ENCODE results near the gene MED29. TPM values are rescaled to one million over a fixed set of nuclear protein-coding genes. Genes with fewer than 3 reads are reported as not detected.

Gene MED29
- total and polyA plus RNA-seq, 2 of the 13 experiments (the other 11 are each of a cell fraction or from before 2014, with no cell fraction given), result 14.0 to 19.7 TPM

GRCh38 chr19:39436350-39436716 is 45.2 kb downstream of the MED29 start:
- Histone ChIP-seq H2AFZ (ENCODE audit: low read length) (no peak overlapping the region), H3K9ac (ENCODE audit: insufficient read depth, low read depth, low read length) (peak overlapping the region; percentile 99), H3K4me3 (replicated peaks in 1 of 3; ENCODE audit: insufficient read depth in 1 of 3, low read depth in 2 of 3, low read length in 3 of 3) (peak overlapping the region; percentile 64 to 99 (median 77)), H3K79me2 (ENCODE audit: insufficient read depth, low read length) (peaks cover 24% of the 10 kb centered on the region), H3K4me1 (ENCODE audit: insufficient read depth, low read length) (peaks cover 73% of the 10 kb centered on the region), H3K36me3 (replicated peaks in 1 of 2; ENCODE audit: control insufficient read depth in 1 of 2, insufficient read depth in 2 of 2, low read length in 2 of 2) (peaks cover 11 to 26% of the 10 kb centered on the region in 2 experiments), H3K27ac (ENCODE audit: extremely low read length, insufficient read depth, low read length) (peak overlapping the region; percentile 88), H3K4me2 (ENCODE audit: low read depth, low read length) (peak overlapping the region; percentile 95), H4K20me1 (ENCODE audit: insufficient read depth, low read length) (peaks cover 29% of the 10 kb centered on the region), H3K27me3 (ENCODE audit: control insufficient read depth in 1 of 2, insufficient read depth in 2 of 2, low read length in 2 of 2) (no peaks in the 10 kb centered on the region; a peak in 1 of 5 replicates), H3K9me3 (ENCODE audit: low read length) (no peaks in the 10 kb centered on the region)
- BruUV-seq (replicated peaks), result TSS peak; percentile 99
- CTCF ChIA-PET (ENCODE audit: low intra/inter-chr PET ratio, low total read pairs), result no interaction called here
- TF ChIP-seq ZNF737 (CRISPR knock-in tag; IDR thresholded peaks at IDR 0.05; ENCODE audit: borderline replicate concordance) (no peak), PCBP2 (optimal IDR thresholded peaks at IDR 0.05; ENCODE audit: low read depth, low read length, poor library complexity, severe bottlenecking) (peak; percentile 80), ZNF441 (CRISPR knock-in tag; IDR thresholded peaks at IDR 0.05; ENCODE audit: borderline replicate concordance) (0 out of 2 replicates have a peak, but pooled peaks have one; percentile 8)
- no peak for FAIRE-seq
- POLR2A ChIA-PET, result interaction anchor here (0.6 to 1.8 kb wide), 39 partner anchors 8 to 534 kb away, joined by 3 to 78 read pairs (median 5); partner anchors contain the start of genes EID2, EID2B, FBL and MED29
- no peak for ATAC-seq
- in situ Hi-C loops (cut with HindIII; ENCODE audit: extremely low pct_ligation_motif_present, low pct_unique_long_range_greater_than_20kb) (no loop called here), intact Hi-C loops (cut with micrococcal nuclease; ENCODE audit: unreplicated experiment) (no loop called here)
- 1% methylated on average over 2 of the region's 2 CpGs for WGBS (ENCODE audit: low lambda C conversion rate)
- DNase-seq (ENCODE audit: low spot score), result no peak

- H3K27ac ChIP-seq (ENCODE audit: extremely low read length, insufficient read depth, low read length), result no peak overlapping the region
- 13% methylated on average over 9 of the region's 9 CpGs for WGBS (ENCODE audit: low lambda C conversion rate)
- no peak for ATAC-seq
- TF ChIP-seq, protein P1, sequence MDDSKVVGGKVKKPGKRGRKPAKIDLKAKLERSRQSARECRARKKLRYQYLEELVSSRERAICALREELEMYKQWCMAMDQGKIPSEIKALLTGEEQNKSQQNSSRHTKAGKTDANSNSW (CRISPR knock-in tag; IDR thresholded peaks at IDR 0.05; ENCODE audit: borderline replicate concordance), result no peak
- TF ChIP-seq NR2F1 (CRISPR knock-in tag; IDR thresholded peaks at IDR 0.05), result no peak
- TF ChIP-seq SAP130 (CRISPR knock-in tag; IDR thresholded peaks at IDR 0.05; ENCODE audit: low read depth), result peak; percentile 36; the same call in 1 of the 2 replicates
- TF ChIP-seq POLR2A (IDR thresholded peaks at IDR 0.05; ENCODE audit: insufficient read depth in 1 of 2, low read depth in 2 of 2, low read length in 2 of 2), result no peak
- no peak for TF ChIP-seq ETV5 (CRISPR knock-in tag; IDR thresholded peaks at IDR 0.05; ENCODE audit: borderline replicate concordance)
- TF ChIP-seq ZNF704 (CRISPR knock-in tag; IDR thresholded peaks at IDR 0.05; ENCODE audit: borderline replicate concordance), result no peak
Observed at GRCh38 chr19:39438270-39438934, 47.2 kb downstream of the MED29 start.

More at GRCh38 chr19:39438270-39438934, 47.2 kb downstream of the MED29 start:
- H3K4me1 ChIP-seq (ENCODE audit: insufficient read depth, low read length), result peaks cover 63% of the 10 kb centered on the region
- DNase-seq (ENCODE audit: low spot score) (peak; percentile 50), FAIRE-seq (no peak)
- H4K20me1 ChIP-seq (ENCODE audit: insufficient read depth, low read length), result peaks cover 23% of the 10 kb centered on the region
- ChIA-PET CTCF (ENCODE audit: low intra/inter-chr PET ratio, low total read pairs) (no interaction called here), POLR2A (interaction anchor here (0.6 to 2.9 kb wide), 6 partner anchors 10 to 932 kb away, joined by 3 to 20 read pairs (median 5); partner anchors contain the start of genes MED29, PAF1 and ZFP36)
- H3K4me3 ChIP-seq (replicated peaks in 1 of 3; ENCODE audit: insufficient read depth in 1 of 3, low read depth in 2 of 3, low read length in 3 of 3), result peak overlapping the region in 1 of 3 experiments; percentile 32; a peak in 1 of 6 replicates
- intact Hi-C loops (cut with micrococcal nuclease; ENCODE audit: unreplicated experiment), result no loop called here
- H3K9me3 ChIP-seq (ENCODE audit: low read length), result no peaks in the 10 kb centered on the region
- in situ Hi-C loops (cut with HindIII; ENCODE audit: extremely low pct_ligation_motif_present, low pct_unique_long_range_greater_than_20kb), result no loop called here
- H3K36me3 ChIP-seq (replicated peaks in 1 of 2; ENCODE audit: control insufficient read depth in 1 of 2, insufficient read depth in 2 of 2, low read length in 2 of 2), result peaks cover 8 to 14% of the 10 kb centered on the region in 2 experiments
- no peaks in the 10 kb centered on the region; a peak in 2 of 5 replicates for H3K27me3 ChIP-seq (ENCODE audit: control insufficient read depth in 1 of 2, insufficient read depth in 2 of 2, low read length in 2 of 2)
- peak overlapping the region; percentile 21; the same call in 1 of the 2 replicates for H3K9ac ChIP-seq (ENCODE audit: insufficient read depth, low read depth, low read length)
- peaks cover 23% of the 10 kb centered on the region for H3K79me2 ChIP-seq (ENCODE audit: insufficient read depth, low read length)
- BruUV-seq (replicated peaks), result no TSS peak
- no peak overlapping the region for H2AFZ ChIP-seq (ENCODE audit: low read length)
- H3K4me2 ChIP-seq (ENCODE audit: low read depth, low read length), result peak overlapping the region; percentile 95

All from HepG2 (cell line).